ENCODE measurements around the gene CDYL2.
"Not testable (repeated sequence)": the region's sequence is repeated elsewhere in the genome, so short reads cannot be mapped to it uniquely, and the experiment has no call there.

Gene CDYL2

DNA sequence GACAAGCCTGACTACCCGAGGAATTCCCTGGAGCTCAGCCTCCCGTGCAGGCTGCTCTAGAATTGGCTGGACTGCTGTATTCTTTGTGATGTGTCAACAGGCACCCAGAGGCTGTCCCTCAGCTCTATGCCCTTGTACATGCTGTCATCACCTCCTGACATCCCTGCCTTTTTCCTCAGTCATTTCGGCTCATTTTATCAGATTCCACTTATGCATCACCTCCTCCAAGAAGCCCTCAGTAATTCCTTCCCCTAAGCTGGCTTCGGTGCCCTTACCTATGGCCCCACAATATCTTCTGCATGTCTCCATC lies 137.2 kb downstream of the CDYL2 start:
- no peak for DNase-seq

DNA sequence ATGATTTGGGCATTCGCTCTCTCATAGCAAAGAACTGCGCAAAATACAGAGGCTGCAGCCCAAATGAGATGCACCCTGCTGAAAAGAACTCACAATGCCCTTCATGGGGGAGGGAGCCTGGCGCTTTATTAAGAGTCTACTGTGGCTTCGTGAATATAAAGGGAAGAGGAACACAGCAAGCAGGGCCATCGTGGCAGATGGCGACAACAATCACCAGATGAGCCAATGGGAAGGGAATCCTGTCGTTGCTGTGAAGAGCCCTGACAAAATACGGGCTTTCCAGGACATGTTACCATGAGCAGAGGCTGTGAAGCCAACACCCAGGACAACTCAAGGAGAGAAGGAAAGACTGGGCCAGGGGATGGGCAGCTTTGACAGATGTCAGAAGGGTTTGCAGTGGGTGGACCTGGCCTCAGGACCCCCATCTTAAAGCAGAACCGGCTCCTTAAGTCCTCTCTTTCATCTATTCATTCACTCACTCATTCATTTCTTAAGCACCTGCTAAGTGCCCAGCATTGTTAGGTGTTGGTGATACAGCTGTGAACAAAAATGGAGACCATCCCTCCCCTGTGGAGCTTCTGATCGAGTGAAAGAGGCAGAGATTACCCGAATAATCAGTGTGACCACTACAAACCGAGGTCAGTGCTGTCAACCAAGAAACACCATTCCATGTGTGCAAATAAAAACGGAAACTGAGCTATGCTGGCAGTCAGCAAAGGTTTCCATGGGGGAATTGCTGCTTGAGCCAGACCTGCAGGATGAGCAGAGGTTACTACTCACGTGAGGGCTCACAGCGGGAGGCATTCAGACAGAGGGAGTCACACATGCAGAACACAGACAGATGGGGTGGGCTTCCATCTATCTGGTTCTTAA lies 137.8 kb downstream of the CDYL2 start:
- no peak for DNase-seq

DNA sequence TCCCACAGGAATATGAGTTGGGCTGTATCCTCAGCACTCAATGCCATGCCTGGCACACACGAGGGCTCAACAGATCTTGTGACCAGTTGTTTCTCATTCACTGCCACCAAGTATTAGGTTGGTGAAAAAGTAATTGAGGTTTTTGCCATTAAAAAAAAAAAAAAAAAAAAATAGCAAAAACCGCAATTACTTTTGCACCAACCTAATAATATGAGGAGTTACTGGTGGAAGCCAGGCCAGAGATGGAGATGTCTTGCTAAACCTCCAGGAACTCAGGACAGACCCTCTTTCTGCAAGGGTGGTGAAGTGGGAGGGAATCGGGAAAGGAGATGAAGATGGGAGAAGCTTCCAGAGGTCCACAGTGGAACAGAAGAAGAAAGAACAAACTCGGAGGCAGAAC lies 139.0 kb downstream of the CDYL2 start:
- DNase-seq = no peak

DNA sequence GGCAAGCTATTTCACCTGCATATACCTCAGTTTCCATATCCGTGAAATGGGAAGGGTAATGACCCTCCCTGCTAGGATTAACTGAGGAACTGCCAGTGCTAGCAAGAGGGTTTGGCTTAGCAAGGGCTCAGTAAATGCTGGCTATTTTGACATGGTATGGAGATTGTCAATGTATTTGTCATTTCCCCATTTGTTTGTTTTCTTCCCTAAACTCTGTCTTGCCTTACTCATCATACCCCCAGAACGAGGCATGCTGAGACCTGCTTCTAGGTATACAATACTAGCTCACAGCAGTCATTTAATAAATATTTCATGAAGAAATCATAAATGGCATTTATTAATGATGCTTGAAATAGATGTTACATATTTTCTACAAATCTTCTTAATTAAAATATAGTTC lies 139.6 kb downstream of the CDYL2 start:
- DNase-seq = no peak

DNA sequence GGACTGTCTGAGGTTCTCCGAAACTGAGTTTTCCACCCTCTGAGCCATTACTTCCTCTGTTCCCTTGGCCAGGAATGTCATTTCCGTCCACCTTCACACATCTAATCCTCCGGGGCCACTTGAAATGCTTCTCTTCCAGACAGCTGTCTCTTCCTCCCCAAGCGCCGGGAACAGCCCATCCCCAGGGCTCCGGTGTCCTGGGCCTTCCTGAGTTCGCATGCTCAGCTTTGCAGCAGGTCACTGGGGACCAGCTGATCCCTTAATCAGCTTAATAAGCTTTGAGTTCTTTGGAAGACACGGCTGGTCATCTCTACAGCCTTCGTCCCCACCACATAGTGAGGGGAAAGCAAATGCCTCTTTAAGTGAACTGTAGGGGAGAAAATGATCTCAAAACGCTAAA lies 140.2 kb downstream of the CDYL2 start:
- no peak for DNase-seq

DNA sequence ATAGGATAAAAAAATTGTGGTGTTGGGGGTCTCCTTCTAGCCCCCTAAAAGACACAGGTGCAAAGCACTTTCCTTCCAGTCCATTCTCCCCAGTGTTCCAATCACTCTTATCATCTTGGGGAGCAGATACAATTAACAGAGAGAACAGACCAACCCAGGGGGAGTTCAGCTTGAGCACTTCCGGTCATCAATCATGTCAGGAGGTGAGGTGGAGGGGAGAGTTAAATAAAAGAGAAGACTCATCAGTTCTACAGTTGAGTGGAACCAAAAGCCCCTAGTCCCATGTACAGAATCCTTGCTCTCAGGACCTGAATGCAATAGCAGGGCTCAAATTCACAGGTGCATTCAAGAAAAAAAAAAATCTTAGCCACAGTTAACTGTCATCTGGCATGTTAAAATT lies 141.3 kb downstream of the CDYL2 start:
- DNase-seq = no peak

DNA sequence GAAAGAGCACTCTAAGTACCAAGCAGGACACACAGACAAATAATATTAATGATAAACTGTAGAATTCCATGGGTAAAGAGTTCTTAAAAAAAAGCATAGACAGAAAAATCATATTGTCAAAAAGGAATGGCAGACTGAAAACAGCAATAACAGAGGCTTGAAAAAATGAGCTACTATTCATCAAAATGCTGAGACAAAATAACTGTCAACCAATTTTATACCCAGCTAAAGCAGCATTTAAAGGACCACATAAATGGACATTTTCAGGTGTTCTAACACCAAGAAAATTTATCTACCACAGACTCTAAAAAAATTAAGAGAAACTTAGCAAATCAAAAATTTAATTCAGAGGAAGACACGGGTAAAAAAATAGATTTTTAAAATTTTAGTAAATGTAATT lies 144.5 kb downstream of the CDYL2 start:
- DNase-seq = no peak

DNA sequence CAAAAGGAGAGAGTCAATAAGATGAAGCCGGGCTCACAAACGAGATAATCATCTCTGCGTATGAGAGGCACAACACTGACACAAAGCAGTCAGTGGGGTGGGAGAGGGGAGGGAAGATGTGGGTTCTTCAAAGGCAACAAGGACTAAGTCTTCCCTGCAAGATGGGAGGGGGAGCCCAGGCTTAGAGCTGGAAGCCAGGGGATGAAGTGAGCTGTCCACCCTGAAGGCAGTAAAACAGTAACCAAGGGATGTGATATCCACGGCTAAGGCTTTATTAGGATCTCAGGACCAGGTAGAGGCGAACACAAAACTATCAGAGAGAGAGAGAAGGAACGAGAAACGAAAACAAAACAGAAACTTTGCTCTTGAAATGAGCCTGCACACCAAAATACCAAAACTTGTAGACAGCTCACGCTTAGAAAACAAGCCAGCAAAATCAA lies 147.7 kb downstream of the CDYL2 start:
- DNase-seq = no peak

DNA sequence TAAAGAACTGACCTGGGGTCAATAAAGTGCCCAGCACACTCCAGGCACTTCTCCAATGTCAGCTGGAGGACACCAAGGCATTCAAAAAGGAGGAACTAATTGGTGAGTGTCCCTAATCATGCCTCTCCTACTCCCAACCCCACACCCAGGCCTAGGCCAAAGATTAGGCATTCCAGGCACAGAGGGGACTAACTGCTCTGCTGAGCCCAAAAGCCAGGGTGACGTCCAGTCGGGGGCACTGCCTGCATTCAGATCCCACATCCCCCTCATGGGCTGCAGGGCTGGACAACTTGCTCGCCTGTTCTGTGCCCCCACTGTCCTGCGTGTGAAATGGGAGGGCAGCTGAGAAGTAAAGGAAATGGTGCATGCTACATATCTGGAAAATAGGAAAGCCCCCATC lies 148.2 kb downstream of the CDYL2 start:
- no peak for DNase-seq

DNA sequence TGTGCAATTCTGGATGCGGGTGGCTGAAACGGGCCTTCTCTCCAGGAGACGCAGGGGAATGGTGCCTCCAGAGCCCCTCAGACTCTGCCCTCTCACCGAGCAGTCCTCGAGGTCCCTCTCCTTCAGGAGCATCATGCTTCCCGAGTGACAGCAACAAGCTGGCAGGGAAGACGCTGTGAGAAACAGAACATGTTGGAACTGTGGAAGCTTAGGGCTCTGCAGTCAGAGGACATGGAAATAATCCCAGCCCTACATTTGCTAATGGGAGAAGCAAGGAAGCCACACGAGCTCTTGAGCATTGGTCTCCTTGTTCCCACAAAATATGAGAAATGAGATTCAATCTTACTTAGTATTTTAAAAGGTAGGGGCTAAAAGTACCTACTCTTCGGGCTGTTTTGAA lies 148.6 kb downstream of the CDYL2 start:
- DNase-seq = no peak

DNA sequence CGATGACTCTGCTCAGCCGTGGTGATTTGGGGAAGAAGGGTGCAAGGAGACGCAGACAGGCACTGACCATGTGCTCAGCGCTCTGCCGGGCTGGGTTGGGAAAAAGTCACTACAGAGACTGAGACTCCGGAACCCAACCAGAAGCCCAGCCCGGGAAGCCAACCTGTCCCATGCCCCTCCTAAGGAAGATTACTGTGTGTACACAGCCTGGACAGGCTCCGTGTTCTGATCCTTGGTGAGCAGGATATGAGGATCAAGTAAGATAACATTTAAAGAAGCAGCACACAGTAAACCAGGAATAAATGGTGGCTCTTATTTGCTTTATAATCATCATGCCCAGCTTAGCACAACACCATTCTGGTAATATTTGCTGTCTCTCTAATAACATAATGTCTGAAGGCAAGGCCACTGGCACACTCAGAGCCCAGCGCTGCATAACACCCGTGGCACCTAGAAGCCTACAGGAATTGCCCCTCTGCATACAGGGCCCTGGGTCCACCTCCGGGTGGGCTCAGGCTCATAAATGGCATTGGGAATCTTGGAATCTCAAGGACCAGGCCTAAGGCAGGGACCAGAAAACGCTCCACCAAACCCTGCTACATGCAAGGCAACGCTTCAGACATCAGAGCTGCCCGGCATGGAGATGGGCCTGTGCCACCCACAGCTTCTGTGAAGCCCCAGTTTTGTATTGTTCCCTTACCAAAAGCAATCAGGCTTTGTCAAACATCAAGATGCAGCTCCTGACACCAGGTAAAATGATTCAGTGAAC lies 150.1 kb downstream of the CDYL2 start:
- no peak for DNase-seq

DNA sequence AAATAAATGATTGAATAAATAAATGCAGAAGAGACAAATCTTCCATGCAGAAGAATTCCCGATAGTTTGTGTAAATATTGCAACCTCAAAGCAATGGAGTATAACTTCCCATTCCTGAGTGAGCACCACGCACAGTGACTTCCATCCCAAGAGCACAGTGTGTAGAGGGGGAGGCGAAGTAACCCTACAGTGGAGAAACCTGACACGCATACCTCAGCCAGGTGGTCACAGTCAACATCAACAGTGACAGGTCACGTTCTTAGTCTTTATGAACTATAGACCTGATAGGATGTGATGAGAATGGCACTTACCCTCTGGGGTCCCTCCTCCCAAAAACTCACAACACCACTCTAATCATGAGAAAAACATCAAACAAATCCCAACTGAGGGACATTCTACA lies 152.0 kb downstream of the CDYL2 start:
- no peak for DNase-seq

DNA sequence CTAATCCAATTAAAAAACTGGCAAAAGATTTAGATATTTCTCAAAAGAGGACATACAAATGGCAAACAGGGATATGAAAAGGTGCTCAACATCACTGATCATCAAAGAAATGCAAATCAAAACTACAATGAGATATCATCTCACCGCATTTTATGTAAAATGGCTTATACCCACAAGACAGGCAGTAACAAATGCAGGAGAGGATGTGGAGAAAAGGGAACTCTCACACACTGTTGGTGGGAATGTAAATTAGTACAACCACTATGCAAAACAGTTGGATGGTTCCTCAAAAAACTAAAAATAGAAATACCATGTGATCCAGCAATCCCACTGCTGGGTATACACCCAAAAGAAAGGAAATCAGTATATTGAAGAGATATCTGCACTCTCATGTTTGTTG lies 154.1 kb downstream of the CDYL2 start:
- not testable (repeated sequence) for DNase-seq

DNA sequence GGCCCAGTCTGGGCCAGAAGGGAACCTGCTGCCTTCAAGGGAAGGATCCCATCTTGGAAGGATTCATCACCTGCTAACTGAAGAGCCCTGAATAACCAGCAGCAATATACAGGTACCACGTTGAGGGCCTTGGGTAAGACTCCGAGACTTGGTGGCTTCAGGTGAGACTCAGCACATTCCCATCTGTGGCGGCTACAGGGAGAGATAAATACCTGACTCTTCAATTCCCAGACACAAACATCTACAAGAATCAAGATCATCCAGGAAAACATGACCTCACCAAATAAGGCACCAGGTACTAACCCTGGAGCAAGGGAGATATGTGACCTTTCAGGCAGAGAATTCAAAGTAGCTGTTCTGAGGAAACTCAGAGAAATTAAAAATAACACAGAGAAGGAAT lies 164.1 kb downstream of the CDYL2 start:
- DNase-seq = no peak

DNA sequence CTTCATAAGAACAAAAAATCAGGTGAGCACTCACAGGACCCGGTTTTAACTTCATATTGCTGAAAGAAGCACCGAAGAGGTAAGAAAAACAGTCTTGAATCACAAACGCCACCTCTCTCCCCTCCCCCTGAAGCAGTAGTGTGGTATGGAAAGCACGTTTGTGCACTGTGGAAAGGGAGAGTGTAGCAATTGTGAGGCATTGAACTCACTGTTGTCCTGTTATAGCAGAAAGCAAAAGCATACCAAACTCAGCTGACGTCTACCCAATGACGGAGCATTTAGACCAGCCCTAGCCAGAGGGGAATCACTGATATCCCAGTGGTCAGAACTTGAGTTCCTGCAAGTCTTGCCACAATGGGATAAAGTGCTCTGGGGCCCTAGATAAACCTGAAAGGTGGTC lies 164.8 kb downstream of the CDYL2 start:
- no peak for DNase-seq

DNA sequence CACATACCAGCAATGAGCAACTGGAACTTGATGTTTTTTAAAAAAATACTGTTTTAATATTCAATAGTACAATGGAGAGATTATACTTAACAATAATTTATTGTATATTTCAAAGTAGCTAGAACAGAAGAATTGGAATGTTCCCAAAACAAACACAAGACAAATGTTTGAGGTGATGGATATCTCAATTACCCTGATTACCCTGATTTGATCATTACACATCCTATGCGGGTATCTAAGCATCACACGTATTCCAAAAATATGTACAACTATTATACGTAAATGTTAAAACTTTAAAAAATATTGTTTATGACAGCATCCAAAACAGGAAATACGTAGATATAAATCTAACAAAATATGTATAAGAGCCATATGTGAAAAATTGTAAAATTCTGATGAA lies 166.8 kb downstream of the CDYL2 start:
- DNase-seq = no peak

DNA sequence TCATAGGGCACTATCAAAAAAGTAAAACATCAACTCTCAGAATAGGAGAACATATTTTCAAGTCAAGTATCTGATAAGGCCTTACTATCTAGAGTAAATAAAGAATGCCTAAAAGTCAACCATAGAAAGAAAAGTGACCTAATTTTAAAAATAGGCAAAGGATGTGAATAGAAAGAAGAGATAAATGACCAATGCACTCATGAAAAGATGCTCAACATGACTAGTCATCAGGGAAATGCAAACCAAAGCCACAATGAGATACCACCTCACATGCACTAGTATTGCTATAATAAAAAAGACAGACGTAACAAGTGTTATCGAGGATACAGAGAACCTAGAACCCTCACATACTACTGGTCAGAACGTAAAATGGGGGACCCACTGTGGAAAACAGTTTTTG lies 172.8 kb downstream of the CDYL2 start:
- DNase-seq = no peak

DNA sequence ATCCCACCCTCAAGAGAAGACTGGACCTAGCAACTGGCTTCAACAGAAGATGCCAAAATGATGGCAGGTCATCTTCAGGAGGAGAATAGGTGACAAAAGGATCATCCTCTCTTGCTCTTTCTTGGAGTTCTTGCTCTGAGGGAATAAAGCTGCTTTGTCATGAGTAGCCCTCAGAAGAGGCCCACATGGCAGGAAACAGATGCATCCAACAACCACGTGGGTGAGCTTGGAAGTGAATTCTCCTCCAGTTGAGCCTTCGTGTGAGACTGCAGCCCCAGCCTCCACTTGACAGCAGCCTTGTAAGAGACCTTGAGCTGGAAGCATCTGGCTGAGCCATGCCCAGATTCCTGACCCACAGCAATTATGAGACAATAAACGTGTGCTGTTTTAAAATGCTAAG lies 176.1 kb downstream of the CDYL2 start:
- no peak for DNase-seq

DNA sequence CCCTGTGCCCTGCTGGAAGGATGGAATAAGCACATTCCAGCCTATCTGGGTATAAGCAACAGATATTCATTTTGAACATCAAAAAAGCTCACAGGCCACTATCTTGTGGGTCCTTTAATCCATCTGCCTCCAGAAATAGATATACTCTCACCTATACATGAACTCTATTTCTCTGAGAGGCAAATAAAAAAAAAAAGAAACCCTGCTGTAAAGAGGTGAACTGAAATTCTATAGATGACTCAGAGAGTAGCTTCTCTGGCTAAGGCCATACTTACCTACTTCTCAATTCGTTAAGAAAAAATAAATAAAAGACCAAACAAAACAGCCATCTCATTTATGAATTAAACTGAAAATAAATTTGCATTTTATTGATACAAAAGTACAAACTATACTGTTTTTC lies 177.3 kb downstream of the CDYL2 start:
- no peak for DNase-seq

DNA sequence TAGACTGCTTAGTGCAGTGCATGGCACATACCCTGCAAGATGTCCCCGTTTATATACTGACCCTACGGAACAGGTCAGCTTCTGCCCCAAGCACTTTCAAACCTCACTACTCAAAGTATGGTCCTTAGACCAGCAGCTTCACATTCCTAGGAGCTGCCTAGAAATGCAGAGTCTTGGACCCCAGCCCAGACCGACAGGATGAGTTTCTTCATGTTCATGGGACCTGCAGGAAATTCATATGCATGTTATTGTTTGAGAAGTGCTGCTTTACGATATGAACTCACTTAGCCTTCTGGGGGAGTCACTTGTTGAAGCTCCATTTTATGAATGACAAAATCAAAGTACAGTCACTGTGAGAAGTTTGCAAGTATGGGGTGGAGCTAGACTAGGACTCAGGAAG lies 181.0 kb downstream of the CDYL2 start:
- no peak for DNase-seq

DNA sequence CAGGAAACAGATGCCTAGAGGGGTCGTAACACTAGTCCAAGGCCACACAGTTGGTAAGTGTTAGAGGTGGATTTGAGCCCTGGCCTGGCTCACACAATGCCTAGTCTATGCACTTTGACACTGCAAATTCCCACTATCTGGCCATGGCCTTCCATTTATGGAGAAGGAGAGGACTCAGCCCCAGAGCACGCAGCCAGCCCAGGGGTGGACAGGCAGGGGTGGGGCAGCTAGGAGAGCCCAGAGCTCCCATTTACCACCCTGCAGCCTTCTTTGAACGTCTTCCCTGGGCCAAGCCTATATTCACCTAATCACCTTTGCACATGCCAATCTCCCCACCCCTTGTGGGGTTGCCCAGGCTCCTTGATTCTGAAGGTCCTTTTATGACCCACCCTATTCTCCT lies 182.4 kb downstream of the CDYL2 start:
- no peak for DNase-seq

DNA sequence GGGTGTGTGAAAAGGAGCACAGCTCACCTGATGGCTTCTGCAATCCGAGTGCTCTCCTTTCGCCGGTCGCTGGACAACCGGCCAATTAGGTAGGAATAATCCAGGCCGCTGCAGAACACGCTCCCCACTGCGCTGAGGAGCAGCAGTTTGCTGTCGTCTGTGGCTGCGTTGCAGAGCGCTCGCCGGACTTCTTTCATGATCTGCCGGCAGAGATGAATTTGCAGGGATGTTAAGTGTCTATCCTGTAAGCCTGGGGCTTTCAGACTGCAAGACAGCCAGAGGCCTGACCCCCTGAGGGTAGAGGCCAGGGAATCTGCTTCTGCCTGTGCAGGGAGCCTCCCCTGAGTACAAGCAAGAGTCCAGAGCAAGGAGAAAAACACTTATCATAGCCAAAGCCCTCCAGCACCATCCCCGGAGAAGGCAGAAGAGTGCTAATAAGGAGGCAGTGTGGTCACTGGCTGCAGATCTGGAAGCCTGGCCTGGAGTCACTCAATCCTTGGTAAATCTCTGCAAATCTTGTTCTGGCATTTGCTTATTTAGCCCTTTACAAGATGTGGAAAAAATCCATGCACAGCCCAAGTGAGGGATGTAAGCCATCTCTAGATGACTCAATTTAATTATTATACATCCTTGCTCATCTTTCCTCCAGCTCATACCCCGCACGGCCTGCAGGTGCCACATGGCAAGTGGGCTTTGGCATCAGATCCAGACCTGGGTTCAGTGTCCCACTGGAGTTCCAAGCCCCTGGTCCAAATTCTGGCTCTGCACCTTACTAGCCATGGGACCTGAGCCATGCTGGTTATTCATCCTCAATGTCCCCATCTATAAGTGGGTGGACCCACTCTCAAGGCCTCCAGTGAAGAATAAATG lies 183.4 kb downstream of the CDYL2 start:
- no peak for DNase-seq

DNA sequence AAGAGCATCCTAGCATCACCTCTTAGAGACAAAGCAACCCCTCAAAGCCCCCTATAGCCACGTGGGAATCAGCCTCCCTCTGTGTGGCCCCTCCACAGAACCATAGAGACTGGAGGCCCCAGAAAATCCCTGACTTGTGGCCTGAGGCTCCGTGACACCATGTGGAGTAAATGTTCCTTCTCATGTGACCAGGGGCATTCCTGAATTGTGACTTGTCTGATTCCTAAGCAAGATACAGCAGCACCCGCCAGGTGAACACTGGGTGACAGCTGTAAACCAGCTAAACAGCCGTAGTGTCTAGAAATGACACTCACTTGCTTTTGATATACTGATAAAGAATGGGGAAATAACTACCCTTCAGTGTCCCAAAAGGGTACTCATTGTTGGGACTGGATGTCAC lies 184.6 kb downstream of the CDYL2 start:
- no peak for DNase-seq
